GM23338 (cell line): Measurements from ENCODE around the gene MYT1. TPM values are rescaled to one million over a fixed set of nuclear protein-coding genes. Genes with fewer than 3 reads are reported as not detected.

ENCODE experiments used
- ATAC-seq: fragments of 200-7000 bp; cut with Tn5 transposase; 3 replicates; pipeline ENCODE4 v1.9.1; 2020
- DNase-seq: peaks from one replicate; pipeline ENCODE4 v3.0.0-alpha.2; 2015; ENCODE audit warnings: low spot score
- H2AFZ ChIP-seq: fragments of 200-600 bp; sonication (generic); 2 replicates; pipeline ENCODE4 v1.8.0; 2016; ENCODE audit warnings: antibody characterized with exemption, mild to moderate bottlenecking, moderate library complexity
- H3F3A ChIP-seq: fragments of 200-600 bp; sonication (generic); replicated peaks from 2 replicates; pipeline ENCODE4 v1.8.0; 2017; ENCODE audit warnings: antibody characterized with exemption, mixed run types, low read depth
- H3K27ac ChIP-seq: fragments of 200-600 bp; sonication (generic); 2 replicates; pipeline ENCODE4 v1.6.1; 2016; ENCODE audit warnings: low read depth
- H3K27me3 ChIP-seq: fragments of 200-600 bp; sonication (generic); 2 replicates; pipeline ENCODE4 v1.8.0; 2016; ENCODE audit warnings: mild to moderate bottlenecking, mixed run types, moderate library complexity; ENCODE audit not compliant: insufficient read depth
- H3K36me3 ChIP-seq: fragments of 200-600 bp; sonication (generic); 2 replicates; pipeline ENCODE4 v1.8.0; 2016; ENCODE audit warnings: mild to moderate bottlenecking; ENCODE audit not compliant: insufficient read depth
- H3K4me1 ChIP-seq: fragments of 200-600 bp; sonication (generic); 2 replicates; pipeline ENCODE4 v1.8.0; 2016; ENCODE audit warnings: mild to moderate bottlenecking, moderate library complexity; ENCODE audit not compliant: insufficient read depth
- H3K4me2 ChIP-seq: fragments of 200-600 bp; sonication (generic); 2 replicates; pipeline ENCODE4 v1.7.1; 2017; ENCODE audit warnings: mixed run types
- H3K4me3 ChIP-seq: fragments of 200-600 bp; sonication (generic); 2 replicates; pipeline ENCODE4 v1.6.1; 2016; ENCODE audit warnings: mixed run types
- H3K79me2 ChIP-seq: fragments of 200-600 bp; sonication (generic); replicated peaks from 2 replicates; pipeline ENCODE4 v1.8.0; 2017; ENCODE audit warnings: mild to moderate bottlenecking; ENCODE audit not compliant: insufficient read depth
- H3K9me2 ChIP-seq: fragments of 200-600 bp; sonication (generic); 2 replicates; pipeline ENCODE4 v1.8.0; 2017; ENCODE audit not compliant: insufficient read depth
- H4K20me1 ChIP-seq: fragments of 200-600 bp; sonication (generic); replicated peaks from 2 replicates; pipeline ENCODE4 v1.8.0; 2017; ENCODE audit warnings: mild to moderate bottlenecking; ENCODE audit not compliant: insufficient read depth
- H3K27ac Mint-ChIP-seq: 2 replicates; pipeline ENCODE4 v1.8.0; 2020; ENCODE audit warnings: inconsistent platforms, mild to moderate bottlenecking, moderate library complexity, mixed read lengths
- H3K27me3 Mint-ChIP-seq: 3 replicates; pipeline ENCODE4 v1.8.0; 2022; ENCODE audit warnings: low read depth, mild to moderate bottlenecking, moderate library complexity, mixed read lengths, inconsistent platforms; ENCODE audit not compliant: insufficient read depth, poor library complexity
- H3K36me3 Mint-ChIP-seq: 3 replicates; pipeline ENCODE4 v1.8.0; 2021; ENCODE audit warnings: low read depth, mild to moderate bottlenecking, inconsistent platforms, moderate library complexity, mixed read lengths
- H3K4me1 Mint-ChIP-seq: 3 replicates; pipeline ENCODE4 v1.8.0; 2020; ENCODE audit warnings: mild to moderate bottlenecking, inconsistent platforms, mixed read lengths
- H3K4me3 Mint-ChIP-seq: 3 replicates; pipeline ENCODE4 v1.8.0; 2021; ENCODE audit warnings: moderate library complexity, mild to moderate bottlenecking, inconsistent platforms, mixed read lengths
- H3K9me3 Mint-ChIP-seq: 3 replicates; pipeline ENCODE4 v1.8.0; 2020; ENCODE audit warnings: moderate library complexity, mild to moderate bottlenecking, inconsistent platforms, mixed read lengths
- CREB1 ChIP-seq: fragments of 250-450 bp; sonication (Bioruptor Pico); IDR thresholded peaks from 2 replicates; pipeline ENCODE4 v1.5.0; 2020; ENCODE audit warnings: low read depth, mild to moderate bottlenecking, moderate library complexity
- EZH2 ChIP-seq: fragments of 200-600 bp; sonication (generic); IDR thresholded peaks from one replicate; pipeline ENCODE4 v1.8.0; 2017; ENCODE audit warnings: antibody characterized with exemption, mild to moderate bottlenecking, low read depth; ENCODE audit not compliant: unreplicated experiment
- EZH2phosphoT487 ChIP-seq: fragments of 200-600 bp; sonication (generic); IDR thresholded peaks from one replicate; pipeline ENCODE4 v1.8.1; 2018; ENCODE audit warnings: antibody characterized with exemption; ENCODE audit not compliant: unreplicated experiment
- JUNB ChIP-seq: IDR thresholded peaks from one replicate; pipeline ENCODE4 v1.6.1; 2016; ENCODE audit warnings: antibody characterized with exemption; ENCODE audit not compliant: unreplicated experiment
- NANOG ChIP-seq: IDR thresholded peaks from 2 replicates; pipeline ENCODE4 v1.6.1; 2016; ENCODE audit warnings: antibody characterized with exemption, borderline replicate concordance
- POLR2AphosphoS5 ChIP-seq: IDR thresholded peaks from 2 replicates; pipeline ENCODE4 v1.6.1; 2016; ENCODE audit warnings: antibody characterized with exemption, low read depth
- STAT1 ChIP-seq: IDR thresholded peaks from one replicate; pipeline ENCODE4 v1.6.1; 2016; ENCODE audit warnings: antibody characterized with exemption; ENCODE audit not compliant: unreplicated experiment
- ZNF114 ChIP-seq: fragments of 250-450 bp; sonication (Bioruptor Pico); IDR thresholded peaks from 2 replicates; pipeline ENCODE4 v1.5.0; 2020; ENCODE audit warnings: mild to moderate bottlenecking, moderate library complexity
- ZNF331 ChIP-seq: fragments of 250-450 bp; sonication (Bioruptor Pico); IDR thresholded peaks from 2 replicates; pipeline ENCODE4 v1.5.0; 2020; ENCODE audit warnings: low read depth, mild to moderate bottlenecking, moderate library complexity
- ZNF462 ChIP-seq: fragments of 250-450 bp; sonication (Bioruptor Pico); IDR thresholded peaks from 2 replicates; pipeline ENCODE4 v1.5.0; 2020; ENCODE audit warnings: mild to moderate bottlenecking, moderate library complexity
- polyA plus RNA-seq: library from polyadenylated mRNA; unstranded; fragments of >200 nt; fragmentation: Nextera tagmentation; extraction: Ambion mirVana; gene quantifications from 2 replicates; pipeline ENCODE4 v1.2.1, GENCODE V29; 2016
- total RNA-seq: library from RNA; depleted of rRNA; stranded (reverse); fragments of >200 nt; shearing (Covaris generic); gene quantifications from 2 replicates; pipeline ENCODE4 v1.2.3, GENCODE V29; 2014
- TF ChIP-seq, protein P1 (sequence below): IDR thresholded peaks from 2 replicates; pipeline ENCODE4 v1.6.1; 2016; ENCODE audit warnings: antibody characterized with exemption
- TF ChIP-seq, protein P2 (sequence below): IDR thresholded peaks from one replicate; pipeline ENCODE4 v1.6.1; 2018; ENCODE audit warnings: antibody characterized with exemption; ENCODE audit not compliant: unreplicated experiment
- TF ChIP-seq, protein P3 (sequence below), 2 experiments: fragments of 200-600 bp in 1 of 2; sonication (generic) in 1 of 2; conservative IDR thresholded peaks; 2 replicates each; pipeline versions ENCODE4 v1.5.1 to v1.6.1; 2016 to 2017; ENCODE audit warnings: antibody characterized with exemption in 2 of 2, low read depth in 2 of 2, mild to moderate bottlenecking in 2 of 2, moderate library complexity in 1 of 2

The MYT1 gene
- total and polyA plus RNA-seq, 2 experiments from 2014 or later = 0.83 to 1.6 TPM

GRCh38 chr20:64148581-64148980 lies 15.7 kb upstream of the MYT1 start:
- H3K4me3 ChIP-seq = no peak overlapping the region
- no peaks in the 10 kb centered on the region for H3K27me3 ChIP-seq
- H4K20me1 ChIP-seq = no peaks in the 10 kb centered on the region
- TF ChIP-seq POLR2AphosphoS5 (no peak), ZNF114 (CRISPR knock-in tag) (no peak), JUNB (no peak), EZH2phosphoT487 (no peak), ZNF331 (CRISPR knock-in tag) (no peak), NANOG (no peak), EZH2 (no peak), STAT1 (no peak), CREB1 (no peak), ZNF462 (CRISPR knock-in tag) (no peak)
- TF ChIP-seq, protein P1, sequence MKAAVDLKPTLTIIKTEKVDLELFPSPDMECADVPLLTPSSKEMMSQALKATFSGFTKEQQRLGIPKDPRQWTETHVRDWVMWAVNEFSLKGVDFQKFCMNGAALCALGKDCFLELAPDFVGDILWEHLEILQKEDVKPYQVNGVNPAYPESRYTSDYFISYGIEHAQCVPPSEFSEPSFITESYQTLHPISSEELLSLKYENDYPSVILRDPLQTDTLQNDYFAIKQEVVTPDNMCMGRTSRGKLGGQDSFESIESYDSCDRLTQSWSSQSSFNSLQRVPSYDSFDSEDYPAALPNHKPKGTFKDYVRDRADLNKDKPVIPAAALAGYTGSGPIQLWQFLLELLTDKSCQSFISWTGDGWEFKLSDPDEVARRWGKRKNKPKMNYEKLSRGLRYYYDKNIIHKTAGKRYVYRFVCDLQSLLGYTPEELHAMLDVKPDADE = no peak
- TF ChIP-seq, protein P2, sequence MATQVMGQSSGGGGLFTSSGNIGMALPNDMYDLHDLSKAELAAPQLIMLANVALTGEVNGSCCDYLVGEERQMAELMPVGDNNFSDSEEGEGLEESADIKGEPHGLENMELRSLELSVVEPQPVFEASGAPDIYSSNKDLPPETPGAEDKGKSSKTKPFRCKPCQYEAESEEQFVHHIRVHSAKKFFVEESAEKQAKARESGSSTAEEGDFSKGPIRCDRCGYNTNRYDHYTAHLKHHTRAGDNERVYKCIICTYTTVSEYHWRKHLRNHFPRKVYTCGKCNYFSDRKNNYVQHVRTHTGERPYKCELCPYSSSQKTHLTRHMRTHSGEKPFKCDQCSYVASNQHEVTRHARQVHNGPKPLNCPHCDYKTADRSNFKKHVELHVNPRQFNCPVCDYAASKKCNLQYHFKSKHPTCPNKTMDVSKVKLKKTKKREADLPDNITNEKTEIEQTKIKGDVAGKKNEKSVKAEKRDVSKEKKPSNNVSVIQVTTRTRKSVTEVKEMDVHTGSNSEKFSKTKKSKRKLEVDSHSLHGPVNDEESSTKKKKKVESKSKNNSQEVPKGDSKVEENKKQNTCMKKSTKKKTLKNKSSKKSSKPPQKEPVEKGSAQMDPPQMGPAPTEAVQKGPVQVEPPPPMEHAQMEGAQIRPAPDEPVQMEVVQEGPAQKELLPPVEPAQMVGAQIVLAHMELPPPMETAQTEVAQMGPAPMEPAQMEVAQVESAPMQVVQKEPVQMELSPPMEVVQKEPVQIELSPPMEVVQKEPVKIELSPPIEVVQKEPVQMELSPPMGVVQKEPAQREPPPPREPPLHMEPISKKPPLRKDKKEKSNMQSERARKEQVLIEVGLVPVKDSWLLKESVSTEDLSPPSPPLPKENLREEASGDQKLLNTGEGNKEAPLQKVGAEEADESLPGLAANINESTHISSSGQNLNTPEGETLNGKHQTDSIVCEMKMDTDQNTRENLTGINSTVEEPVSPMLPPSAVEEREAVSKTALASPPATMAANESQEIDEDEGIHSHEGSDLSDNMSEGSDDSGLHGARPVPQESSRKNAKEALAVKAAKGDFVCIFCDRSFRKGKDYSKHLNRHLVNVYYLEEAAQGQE = no peak
- TF ChIP-seq, protein P3, sequence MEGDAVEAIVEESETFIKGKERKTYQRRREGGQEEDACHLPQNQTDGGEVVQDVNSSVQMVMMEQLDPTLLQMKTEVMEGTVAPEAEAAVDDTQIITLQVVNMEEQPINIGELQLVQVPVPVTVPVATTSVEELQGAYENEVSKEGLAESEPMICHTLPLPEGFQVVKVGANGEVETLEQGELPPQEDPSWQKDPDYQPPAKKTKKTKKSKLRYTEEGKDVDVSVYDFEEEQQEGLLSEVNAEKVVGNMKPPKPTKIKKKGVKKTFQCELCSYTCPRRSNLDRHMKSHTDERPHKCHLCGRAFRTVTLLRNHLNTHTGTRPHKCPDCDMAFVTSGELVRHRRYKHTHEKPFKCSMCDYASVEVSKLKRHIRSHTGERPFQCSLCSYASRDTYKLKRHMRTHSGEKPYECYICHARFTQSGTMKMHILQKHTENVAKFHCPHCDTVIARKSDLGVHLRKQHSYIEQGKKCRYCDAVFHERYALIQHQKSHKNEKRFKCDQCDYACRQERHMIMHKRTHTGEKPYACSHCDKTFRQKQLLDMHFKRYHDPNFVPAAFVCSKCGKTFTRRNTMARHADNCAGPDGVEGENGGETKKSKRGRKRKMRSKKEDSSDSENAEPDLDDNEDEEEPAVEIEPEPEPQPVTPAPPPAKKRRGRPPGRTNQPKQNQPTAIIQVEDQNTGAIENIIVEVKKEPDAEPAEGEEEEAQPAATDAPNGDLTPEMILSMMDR (conservative IDR thresholded peaks at IDR 0.05; ENCODE audit: low read depth in 2 of 2) = no peak
- Mint-ChIP-seq H3K4me1 (peaks cover 19% of the 10 kb centered on the region), H3K36me3 (peaks cover 12% of the 10 kb centered on the region; the same call in 2 of the 3 replicates), H3K27ac (no peak overlapping the region), H3K27me3 (peaks cover 13% of the 10 kb centered on the region), H3K4me3 (no peak overlapping the region), H3K9me3 (peaks cover 33% of the 10 kb centered on the region)
- H3K9me2 ChIP-seq = no peaks in the 10 kb centered on the region; the same call in 1 of the 2 replicates
- H3K27ac ChIP-seq = no peak overlapping the region
- H3K36me3 ChIP-seq = no peaks in the 10 kb centered on the region
- no peak overlapping the region for H2AFZ ChIP-seq
- peaks cover 7% of the 10 kb centered on the region; the same call in 1 of the 2 replicates for H3K4me1 ChIP-seq
- ATAC-seq = no peak
- H3K79me2 ChIP-seq = no peaks in the 10 kb centered on the region
- no peak overlapping the region for H3K4me2 ChIP-seq
- H3F3A ChIP-seq = 0 out of 2 replicates have a peak, but pooled peaks cover 8% of the 10 kb centered on the region
- no peak for DNase-seq
